Endothelial cell of umbilical vein (primary cell): ENCODE measurements around the gene TTC27. TPM values are rescaled to one million over a fixed set of nuclear protein-coding genes. Genes with fewer than 3 reads are reported as not detected.

Experiments
- BruUV-seq: library from RNA; stranded (reverse); fragments of 400-500 nt; replicated peaks from 2 replicates; lab custom pipeline; 2021; lab: Mats Ljungman, UMichigan
- CTCF ChIA-PET: fragments of 300-600, 350-600 bp; sonication (Branson Sonifier 250); formaldehyde crosslinking; loops from one replicate; lab custom pipeline; 2021; ENCODE audit warnings: antibody characterized with exemption, inconsistent platforms; lab: Charles Lee
- POLR2A ChIA-PET: fragments of 300-600, 350-600 bp; sonication (Branson Sonifier 250); formaldehyde crosslinking; loops from one replicate; lab custom pipeline; 2021; ENCODE audit warnings: antibody characterized with exemption, inconsistent platforms; lab: Charles Lee
- DNase-seq: peaks from one replicate; pipeline ENCODE4 v3.0.0-alpha.2; 2011; ENCODE audit warnings: low read depth, low spot score
- FAIRE-seq: peaks from 2 replicates; lab custom pipeline; 2011; peaks lifted over from hg19 to GRCh38; lab: Jason Lieb, UNC
- H2AFZ ChIP-seq: 2 replicates; pipeline ENCODE4 v1.6.0; 2012; ENCODE audit warnings: low read depth, low read length, control low read depth, inconsistent platforms
- H3K27ac ChIP-seq: 2 replicates; pipeline ENCODE4 v1.5.1; 2011; ENCODE audit warnings: low read depth, mild to moderate bottlenecking, control low read depth, low read length, moderate library complexity; ENCODE audit not compliant: insufficient read depth
- H3K27me3 ChIP-seq, 2 experiments: 2 replicates each; pipeline versions ENCODE4 v1.6.0 to v1.6.1; 2011; ENCODE audit warnings: low read length in 2 of 2, mixed read lengths in 1 of 2; ENCODE audit not compliant: control insufficient read depth in 2 of 2, insufficient read depth in 2 of 2
- H3K36me3 ChIP-seq, 2 experiments: 2 replicates in 1 of 2; 3 replicates in 1 of 2; pipeline ENCODE4 v1.5.1; 2011; ENCODE audit warnings: low read length in 2 of 2, mild to moderate bottlenecking in 1 of 2, moderate library complexity in 1 of 2; ENCODE audit not compliant: control insufficient read depth in 2 of 2, insufficient read depth in 2 of 2; ENCODE audit errors: extremely low read depth in 1 of 2
- H3K4me1 ChIP-seq: 3 replicates; pipeline ENCODE4 v1.5.1; 2011; ENCODE audit warnings: mild to moderate bottlenecking, low read length; ENCODE audit not compliant: control insufficient read depth, insufficient read depth; ENCODE audit errors: extremely low read depth
- H3K4me2 ChIP-seq: 2 replicates; pipeline ENCODE4 v1.6.1; 2011; ENCODE audit warnings: low read length, control low read depth, mixed read lengths; ENCODE audit not compliant: insufficient read depth
- H3K4me3 ChIP-seq, 3 experiments: fragments of 200-600 bp in 1 of 3; sonication (generic), shearing (Covaris generic) in 1 of 3; replicated peaks in 1 of 3; 2 replicates each; pipeline ENCODE4 v1.5.1; 2011 to 2016; ENCODE audit warnings: control low read depth in 3 of 3, low read length in 3 of 3, mild to moderate bottlenecking in 2 of 3, inconsistent platforms in 1 of 3, low read depth in 1 of 3, moderate library complexity in 1 of 3; ENCODE audit not compliant: insufficient read depth in 1 of 3
- H3K79me2 ChIP-seq: 2 replicates; pipeline ENCODE4 v1.6.0; 2012; ENCODE audit warnings: low read length, inconsistent platforms; ENCODE audit not compliant: control insufficient read depth, insufficient read depth
- H3K9ac ChIP-seq: replicated peaks from 2 replicates; pipeline ENCODE3; 2011; ENCODE audit warnings: low read length, control low read depth; ENCODE audit not compliant: insufficient read depth; ENCODE audit errors: extremely low read depth
- H3K9me1 ChIP-seq: replicated peaks from 3 replicates; pipeline ENCODE4 v1.6.0; 2011; ENCODE audit warnings: mild to moderate bottlenecking, low read length; ENCODE audit not compliant: control insufficient read depth, insufficient read depth; ENCODE audit errors: extremely low read depth
- H3K9me3 ChIP-seq: replicated peaks from 2 replicates; pipeline ENCODE4 v1.5.1; 2012; ENCODE audit warnings: low read length, inconsistent platforms; ENCODE audit not compliant: control insufficient read depth, insufficient read depth
- H4K20me1 ChIP-seq: replicated peaks from 2 replicates; pipeline ENCODE3; 2011; ENCODE audit warnings: mild to moderate bottlenecking, low read length; ENCODE audit not compliant: control insufficient read depth, insufficient read depth; ENCODE audit errors: extremely low read depth
- EZH2 ChIP-seq: IDR thresholded peaks from 2 replicates; pipeline ENCODE4 v1.6.1; 2012; ENCODE audit warnings: borderline replicate concordance, low read depth, mild to moderate bottlenecking, moderate library complexity, low read length, inconsistent platforms; ENCODE audit not compliant: severe bottlenecking
- FOS ChIP-seq: IDR thresholded peaks from 2 replicates; pipeline ENCODE4 v1.6.1; 2011; ENCODE audit warnings: mild to moderate bottlenecking, low read length, moderate library complexity, borderline replicate concordance; ENCODE audit not compliant: insufficient read depth
- GATA2 ChIP-seq: IDR thresholded peaks from 2 replicates; pipeline ENCODE4 v1.7.0; 2011; ENCODE audit warnings: low read depth, mild to moderate bottlenecking, moderate library complexity, mixed read lengths, low read length; ENCODE audit not compliant: insufficient read length, insufficient read depth
- JUN ChIP-seq: IDR thresholded peaks from 2 replicates; pipeline ENCODE4 v1.6.1; 2011; ENCODE audit warnings: borderline replicate concordance, low read depth; ENCODE audit not compliant: insufficient read length, insufficient read depth
- MYC ChIP-seq: IDR thresholded peaks from one replicate; pipeline ENCODE4 v1.6.1; 2011; ENCODE audit warnings: mild to moderate bottlenecking, low read depth, low read length
- POLR2A ChIP-seq: IDR thresholded peaks from 2 replicates; pipeline ENCODE4 v1.6.1; 2012; ENCODE audit warnings: low read depth, mild to moderate bottlenecking, control low read depth, low read length
- POLR2AphosphoS5 ChIP-seq: IDR thresholded peaks from 2 replicates; pipeline ENCODE4 v1.6.1; 2012; ENCODE audit warnings: low read depth, mild to moderate bottlenecking, control low read depth, low read length, moderate library complexity; ENCODE audit not compliant: insufficient read depth
- dilution Hi-C: fragments of 300-500 bp; cut with MboI; formaldehyde crosslinking; loops from one replicate; pipeline ENCODE4 v1.15.0; 2019; ENCODE audit warnings: low sequenced_read_pairs; ENCODE audit not compliant: extremely low pct_ligation_motif_present
- intact Hi-C: fragments of 100-400 bp; cut with micrococcal nuclease; formaldehyde crosslinking; loops from one replicate; pipeline ENCODE4 v1.10.0; 2022
- polyA plus RNA-seq, 4 experiments: library from polyadenylated mRNA; depleted of rRNA in 3 of 4; stranded (reverse) in 3 of 4; unstranded in 1 of 4; fragments of >200 nt; gene quantifications; 2 replicates each; pipeline versions ENCODE4 v1.2.1 to v1.2.3, GENCODE V29; 2011 to 2012; ENCODE audit warnings: missing spikeins in 1 of 4
- total RNA-seq: library from RNA; stranded (reverse); gene quantifications from 2 replicates; pipeline ENCODE4 v1.2.3, GENCODE V29; 2021
- TF ChIP-seq, protein P1 (sequence below), 2 donors: IDR thresholded peaks; 1 replicate in 1 of 2; 2 replicates in 1 of 2; pipeline ENCODE4 v1.5.1; 2011; ENCODE audit warnings: low read length in 2 of 2, mild to moderate bottlenecking in 2 of 2, moderate library complexity in 2 of 2, control low read depth in 1 of 2, inconsistent platforms in 1 of 2, low read depth in 1 of 2; ENCODE audit not compliant: insufficient read depth in 1 of 2; ENCODE audit errors: extremely low read depth in 1 of 2
- TF ChIP-seq, protein P2 (sequence below): IDR thresholded peaks from 2 replicates; pipeline ENCODE4 v1.6.1; 2011; ENCODE audit not compliant: insufficient read depth, insufficient read length

The TTC27 gene
- total and polyA plus RNA-seq, 2 donors (not counting 3 experiments of a cell fraction or from before 2014, with no cell fraction given): 16.3 to 20.1 TPM

- no peak for DNase-seq
- CTCF ChIA-PET: interaction anchor here (0.9 to 2.0 kb wide), 5 partner anchors 10 to 43 kb away, joined by 3 to 8 read pairs (median 4); no protein-coding TSS in a partner anchor
- no peaks in the 10 kb centered on the region for H3K4me1 ChIP-seq
- no peak for FAIRE-seq
- H2AFZ ChIP-seq: no peak overlapping the region
- H3K9ac ChIP-seq: no peak overlapping the region
- TF ChIP-seq POLR2A (no peak), GATA2 (no peak), FOS (no peak), EZH2 (no peak), JUN (no peak), MYC (no peak), POLR2AphosphoS5 (no peak)
- TF ChIP-seq, protein P1, sequence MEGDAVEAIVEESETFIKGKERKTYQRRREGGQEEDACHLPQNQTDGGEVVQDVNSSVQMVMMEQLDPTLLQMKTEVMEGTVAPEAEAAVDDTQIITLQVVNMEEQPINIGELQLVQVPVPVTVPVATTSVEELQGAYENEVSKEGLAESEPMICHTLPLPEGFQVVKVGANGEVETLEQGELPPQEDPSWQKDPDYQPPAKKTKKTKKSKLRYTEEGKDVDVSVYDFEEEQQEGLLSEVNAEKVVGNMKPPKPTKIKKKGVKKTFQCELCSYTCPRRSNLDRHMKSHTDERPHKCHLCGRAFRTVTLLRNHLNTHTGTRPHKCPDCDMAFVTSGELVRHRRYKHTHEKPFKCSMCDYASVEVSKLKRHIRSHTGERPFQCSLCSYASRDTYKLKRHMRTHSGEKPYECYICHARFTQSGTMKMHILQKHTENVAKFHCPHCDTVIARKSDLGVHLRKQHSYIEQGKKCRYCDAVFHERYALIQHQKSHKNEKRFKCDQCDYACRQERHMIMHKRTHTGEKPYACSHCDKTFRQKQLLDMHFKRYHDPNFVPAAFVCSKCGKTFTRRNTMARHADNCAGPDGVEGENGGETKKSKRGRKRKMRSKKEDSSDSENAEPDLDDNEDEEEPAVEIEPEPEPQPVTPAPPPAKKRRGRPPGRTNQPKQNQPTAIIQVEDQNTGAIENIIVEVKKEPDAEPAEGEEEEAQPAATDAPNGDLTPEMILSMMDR (IDR thresholded peaks at IDR 0.05; ENCODE audit: extremely low read depth in 1 of 2, insufficient read depth in 1 of 2, low read depth in 1 of 2, low read length in 2 of 2): no peak
- TF ChIP-seq, protein P2, sequence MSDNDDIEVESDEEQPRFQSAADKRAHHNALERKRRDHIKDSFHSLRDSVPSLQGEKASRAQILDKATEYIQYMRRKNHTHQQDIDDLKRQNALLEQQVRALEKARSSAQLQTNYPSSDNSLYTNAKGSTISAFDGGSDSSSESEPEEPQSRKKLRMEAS: no peak
- no peaks in the 10 kb centered on the region for H3K9me3 ChIP-seq
- no TSS peak for BruUV-seq
- no peaks in the 10 kb centered on the region for H3K9me1 ChIP-seq
- no peak overlapping the region for H3K27ac ChIP-seq
- no peak overlapping the region for H3K4me3 ChIP-seq
- H3K27me3 ChIP-seq: no peaks in the 10 kb centered on the region
- no peaks in the 10 kb centered on the region for H4K20me1 ChIP-seq
- no peak overlapping the region for H3K4me2 ChIP-seq
- no peaks in the 10 kb centered on the region for H3K79me2 ChIP-seq
- dilution Hi-C loops (no loop called here), intact Hi-C loops (no loop called here)
- no peaks in the 10 kb centered on the region for H3K36me3 ChIP-seq
- POLR2A ChIA-PET: no interaction called here
These were observed 92.9 kb downstream of the TTC27 start for GRCh38 chr2:32720771-32721170.
